Effector memory CD4-positive, alpha-beta T cell (primary cell): ENCODE data around the gene NEURL3.

Experiments used
- DNase-seq, 3 donors: peaks; one replicate each; pipeline ENCODE4 v3.0.0-alpha.2; 2020
- H3K27ac ChIP-seq: 2 replicates; pipeline ENCODE4 v1.7.0; 2013; ENCODE audit warnings: mild to moderate bottlenecking, low read length, moderate library complexity; ENCODE audit not compliant: insufficient read depth, poor library complexity, severe bottlenecking
- H3K27me3 ChIP-seq: replicated peaks from 2 replicates; pipeline ENCODE4 v1.7.0; 2013; ENCODE audit warnings: mild to moderate bottlenecking, low read length; ENCODE audit not compliant: insufficient read depth, control insufficient read depth, poor library complexity, severe bottlenecking
- H3K36me3 ChIP-seq: 2 replicates; pipeline ENCODE4 v1.7.0; 2013; ENCODE audit warnings: mild to moderate bottlenecking, low read length, moderate library complexity; ENCODE audit not compliant: control insufficient read depth, insufficient read depth
- H3K4me1 ChIP-seq: 2 replicates; pipeline ENCODE4 v1.7.0; 2013; ENCODE audit warnings: low read length, mild to moderate bottlenecking; ENCODE audit not compliant: control insufficient read depth, insufficient read depth, poor library complexity, severe bottlenecking
- H3K4me3 ChIP-seq: 2 replicates; pipeline ENCODE4 v1.7.0; 2013; ENCODE audit warnings: low read length, low read depth, mild to moderate bottlenecking; ENCODE audit not compliant: insufficient read depth, poor library complexity, severe bottlenecking
- H3K9me3 ChIP-seq: 2 replicates; pipeline ENCODE4 v1.7.0; 2013; ENCODE audit warnings: mild to moderate bottlenecking, low read length, moderate library complexity; ENCODE audit not compliant: control insufficient read depth

Gene NEURL3

GRCh38 chr2:96549466-96549785, 44.3 kb upstream of the NEURL3 start:
- Histone ChIP-seq H3K4me1 (peaks cover 24% of the 10 kb centered on the region), H3K9me3 (no peaks in the 10 kb centered on the region), H3K27me3 (no peaks in the 10 kb centered on the region), H3K27ac (no peak overlapping the region), H3K36me3 (peaks cover 50% of the 10 kb centered on the region), H3K4me3 (no peak overlapping the region)
- DNase-seq, result no peak

GRCh38 chr2:96548558-96549465, 43.7 kb upstream of the NEURL3 start:
- no peaks in the 10 kb centered on the region for H3K27me3 ChIP-seq
- H3K36me3 ChIP-seq, result peaks cover 52% of the 10 kb centered on the region
- H3K9me3 ChIP-seq, result no peaks in the 10 kb centered on the region
- H3K4me1 ChIP-seq, result peaks cover 24% of the 10 kb centered on the region
- H3K4me3 ChIP-seq, result no peak overlapping the region
- no peak for DNase-seq
- no peak overlapping the region for H3K27ac ChIP-seq

- Histone ChIP-seq H3K27me3 (no peaks in the 10 kb centered on the region), H3K36me3 (peaks cover 53% of the 10 kb centered on the region), H3K4me3 (no peak overlapping the region), H3K9me3 (no peaks in the 10 kb centered on the region), H3K4me1 (peaks cover 24% of the 10 kb centered on the region), H3K27ac (no peak overlapping the region)
- DNase-seq, result no peak
Observed at GRCh38 chr2:96547731-96548171, 42.6 kb upstream of the NEURL3 start.

- peaks cover 54% of the 10 kb centered on the region for H3K36me3 ChIP-seq
- no peaks in the 10 kb centered on the region for H3K27me3 ChIP-seq
- no peak overlapping the region for H3K27ac ChIP-seq
- no peak for DNase-seq
- peaks cover 29% of the 10 kb centered on the region for H3K4me1 ChIP-seq
- no peaks in the 10 kb centered on the region for H3K9me3 ChIP-seq
- H3K4me3 ChIP-seq, result no peak overlapping the region
Observed at GRCh38 chr2:96547203-96547641, 42.1 kb upstream of the NEURL3 start.

GRCh38 chr2:96546797-96547196, 41.6 kb upstream of the NEURL3 start:
- peaks cover 54% of the 10 kb centered on the region for H3K36me3 ChIP-seq
- peaks cover 33% of the 10 kb centered on the region for H3K4me1 ChIP-seq
- H3K27ac ChIP-seq, result no peak overlapping the region

GRCh38 chr2:96546321-96546720, 41.2 kb upstream of the NEURL3 start:
- no peaks in the 10 kb centered on the region for H3K27me3 ChIP-seq
- H3K27ac ChIP-seq, result no peak overlapping the region
- no peaks in the 10 kb centered on the region for H3K9me3 ChIP-seq
- no peak for DNase-seq
- no peak overlapping the region for H3K4me3 ChIP-seq
- peaks cover 35% of the 10 kb centered on the region for H3K4me1 ChIP-seq
- peaks cover 54% of the 10 kb centered on the region for H3K36me3 ChIP-seq

More at GRCh38 chr2:96546797-96547196, 41.6 kb upstream of the NEURL3 start:
- no peaks in the 10 kb centered on the region for H3K9me3 ChIP-seq
- no peaks in the 10 kb centered on the region for H3K27me3 ChIP-seq
- DNase-seq, result peak in 1 of 3 donors; percentile 29
- no peak overlapping the region for H3K4me3 ChIP-seq

GRCh38 chr2:96542357-96542977, 37.3 kb upstream of the NEURL3 start:
- peaks cover 62% of the 10 kb centered on the region for H3K4me1 ChIP-seq

GRCh38 chr2:96541398-96542152, 36.4 kb upstream of the NEURL3 start:
- Histone ChIP-seq H3K27ac (no peak overlapping the region), H3K4me1 (peaks cover 54% of the 10 kb centered on the region), H3K4me3 (no peak overlapping the region), H3K27me3 (no peaks in the 10 kb centered on the region), H3K9me3 (no peaks in the 10 kb centered on the region), H3K36me3 (peaks cover 22% of the 10 kb centered on the region)
- DNase-seq, result no peak

More at GRCh38 chr2:96542357-96542977, 37.3 kb upstream of the NEURL3 start:
- Histone ChIP-seq H3K9me3 (no peaks in the 10 kb centered on the region), H3K4me3 (no peak overlapping the region), H3K27me3 (no peaks in the 10 kb centered on the region), H3K27ac (no peak overlapping the region), H3K36me3 (peaks cover 22% of the 10 kb centered on the region)
- DNase-seq, result no peak

- no peak overlapping the region for H3K27ac ChIP-seq
- no peak overlapping the region for H3K4me3 ChIP-seq
- no peaks in the 10 kb centered on the region for H3K27me3 ChIP-seq
- no peak for DNase-seq
- peaks cover 49% of the 10 kb centered on the region for H3K4me1 ChIP-seq
- H3K36me3 ChIP-seq, result peaks cover 22% of the 10 kb centered on the region
- no peaks in the 10 kb centered on the region for H3K9me3 ChIP-seq
Observed at GRCh38 chr2:96540136-96540535, 35.0 kb upstream of the NEURL3 start.
